ENCODE data around the gene PTPRN2. TPM values are rescaled to one million over a fixed set of nuclear protein-coding genes. Genes with fewer than 3 reads are reported as not detected.

Gene PTPRN2
- total and polyA plus RNA-seq, 7 donors: 3.2 to 7.1 (median 5.5) TPM

- no peaks in the 10 kb centered on the region for H3K9me3 ChIP-seq
- no peaks in the 10 kb centered on the region for H3K4me1 ChIP-seq
- no peak overlapping the region for H3K4me3 ChIP-seq
- no peak overlapping the region for H3K27ac ChIP-seq
- no peaks in the 10 kb centered on the region for H3K27me3 ChIP-seq
- TF ChIP-seq POLR2AphosphoS5 (IDR thresholded peaks at IDR 0.05): no peak
- TF ChIP-seq CTCF (IDR thresholded peaks at IDR 0.05): no peak
- TF ChIP-seq POLR2A (IDR thresholded peaks at IDR 0.05): no peak
- no peak for TF ChIP-seq EP300 (IDR thresholded peaks at IDR 0.05)
- intact Hi-C loops (cut with DNase I): no loop called here
- no peaks in the 10 kb centered on the region for H3K36me3 ChIP-seq
- 89 to 92% methylated on average over 23 of the region's 23 CpGs for WGBS, 2 donors
- DNase-seq: no peak
These were observed 16.4 kb upstream of the PTPRN2 start for GRCh38 chr7:158603773-158604755.

DNA sequence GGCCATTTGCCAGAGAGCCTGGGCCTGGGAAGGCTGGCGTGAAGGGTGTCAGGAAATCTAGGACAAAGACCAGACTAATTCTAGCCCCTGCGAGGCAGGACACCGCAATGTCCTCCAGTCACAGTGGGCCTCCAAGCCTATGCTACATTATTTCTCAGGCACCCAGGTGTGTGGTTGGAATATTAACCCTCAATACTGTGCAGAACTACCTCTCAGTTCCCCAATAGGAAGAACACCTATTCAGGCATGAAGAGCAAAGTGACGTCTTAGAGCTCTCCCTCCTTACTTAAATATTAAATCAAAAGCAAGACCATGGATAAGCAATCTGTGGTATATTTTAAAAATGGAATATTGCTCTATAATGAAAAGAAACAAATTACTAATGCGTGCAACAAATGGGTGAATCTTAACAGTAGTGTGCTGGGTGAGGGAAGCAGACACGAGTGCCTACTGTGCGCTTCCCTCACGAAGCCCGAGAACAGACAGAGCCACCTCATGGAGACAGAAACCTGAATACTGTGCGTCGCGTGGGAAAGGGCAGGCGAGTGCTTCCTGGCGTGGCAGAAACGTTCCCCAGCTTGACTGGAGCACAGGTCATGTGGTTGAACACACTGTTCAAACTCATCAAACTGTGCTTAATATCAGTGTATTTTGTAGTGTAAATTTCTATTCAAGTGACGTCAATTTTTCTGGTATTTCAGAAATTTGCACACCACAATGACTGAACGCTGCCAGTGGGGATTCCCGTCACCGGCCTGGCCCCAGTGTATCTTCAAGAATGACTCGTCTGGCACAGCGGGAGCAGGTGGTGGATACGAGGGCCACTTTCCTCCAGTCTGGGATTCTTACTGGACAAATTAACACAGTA is 15.5 kb upstream of the PTPRN2 start:
- H3K9me3 ChIP-seq: no peaks in the 10 kb centered on the region
- no peaks in the 10 kb centered on the region for H3K27me3 ChIP-seq
- intact Hi-C loops (cut with DNase I): no loop called here
- no peaks in the 10 kb centered on the region for H3K36me3 ChIP-seq
- WGBS, 2 donors: 91% methylated on average over 22 of the region's 22 CpGs
- no peak overlapping the region for H3K27ac ChIP-seq
- no peaks in the 10 kb centered on the region for H3K4me1 ChIP-seq
- no peak for TF ChIP-seq POLR2A (IDR thresholded peaks at IDR 0.05)
- no peak for TF ChIP-seq POLR2AphosphoS5 (IDR thresholded peaks at IDR 0.05)
- TF ChIP-seq EP300 (IDR thresholded peaks at IDR 0.05): no peak
- no peak for TF ChIP-seq CTCF (IDR thresholded peaks at IDR 0.05)
- no peak for DNase-seq
- H3K4me3 ChIP-seq: no peak overlapping the region

DNA sequence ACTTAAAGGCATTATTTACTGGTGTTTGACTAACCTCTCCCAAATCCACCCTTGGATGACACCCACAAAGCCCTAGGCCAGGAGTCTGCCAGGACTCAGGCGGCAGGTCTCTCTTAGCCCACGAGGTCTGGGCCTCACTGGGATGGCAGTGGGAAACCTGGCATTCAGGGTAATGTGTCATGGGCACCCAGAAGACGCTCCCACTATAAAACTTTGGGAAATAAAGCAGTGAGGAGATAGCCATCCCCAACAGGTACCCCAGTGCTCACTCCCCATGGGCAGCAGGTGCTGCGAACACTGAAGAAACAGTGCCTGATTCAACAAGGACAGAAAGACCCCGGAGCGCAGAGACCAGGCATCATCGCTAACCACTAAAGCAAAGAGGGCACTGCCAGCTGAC is 14.4 kb upstream of the PTPRN2 start:
- TF ChIP-seq POLR2A (IDR thresholded peaks at IDR 0.05): no peak
- no peak for TF ChIP-seq CTCF (IDR thresholded peaks at IDR 0.05)
- TF ChIP-seq POLR2AphosphoS5 (IDR thresholded peaks at IDR 0.05): no peak
- no peak for TF ChIP-seq EP300 (IDR thresholded peaks at IDR 0.05)
- no peaks in the 10 kb centered on the region for H3K36me3 ChIP-seq
- H3K9me3 ChIP-seq: no peaks in the 10 kb centered on the region
- no peaks in the 10 kb centered on the region for H3K4me1 ChIP-seq
- 97% methylated on average over 7 of the region's 7 CpGs for WGBS, 2 donors
- intact Hi-C loops (cut with DNase I): no loop called here
- H3K27me3 ChIP-seq: no peaks in the 10 kb centered on the region
- DNase-seq: no peak
- no peak overlapping the region for H3K27ac ChIP-seq
- no peak overlapping the region for H3K4me3 ChIP-seq

DNA sequence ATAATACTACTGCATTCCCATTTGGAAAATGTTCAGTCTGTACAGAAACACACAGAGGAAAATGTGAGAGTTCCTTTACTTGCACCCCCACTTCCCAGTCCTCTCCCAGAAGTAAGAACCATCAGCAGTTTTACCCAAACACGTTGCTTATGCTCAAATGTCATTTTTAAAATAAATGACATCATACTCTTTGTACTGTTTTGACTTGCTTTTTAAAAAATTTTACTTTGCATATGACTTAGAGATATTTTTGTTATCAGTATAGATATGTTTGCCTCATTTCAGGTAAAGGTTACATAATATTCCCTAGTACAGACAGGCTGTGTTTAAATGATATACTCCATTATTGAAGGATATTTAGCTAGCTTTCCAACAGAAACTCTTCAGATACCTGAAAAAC is 13.5 kb upstream of the PTPRN2 start:
- intact Hi-C loops (cut with DNase I): no loop called here
- TF ChIP-seq EP300 (IDR thresholded peaks at IDR 0.05) (no peak), POLR2AphosphoS5 (IDR thresholded peaks at IDR 0.05) (no peak), CTCF (IDR thresholded peaks at IDR 0.05) (no peak), POLR2A (IDR thresholded peaks at IDR 0.05) (no peak)

More for the DNA sequence above, 13.5 kb upstream of the PTPRN2 start:
- Histone ChIP-seq H3K9me3 (no peaks in the 10 kb centered on the region), H3K27me3 (no peaks in the 10 kb centered on the region), H3K27ac (no peak overlapping the region), H3K36me3 (no peaks in the 10 kb centered on the region), H3K4me3 (no peak overlapping the region), H3K4me1 (no peaks in the 10 kb centered on the region)
- WGBS, 2 donors: 79 to 80% methylated on average over 1 of the region's 1 CpG
- no peak for DNase-seq

Data from sigmoid colon (tissue), 7 donors.